Thyroid gland (tissue), 4 donors: ENCODE results near the gene GRIN2A.

Source experiments
- POLR2A ChIP-seq, 2 donors: fragments of 450-650 bp; IDR thresholded peaks; one replicate each; pipeline ENCODE4 v1.6.1; 2017; ENCODE audit warnings: antibody characterized with exemption in 2 of 2, mild to moderate bottlenecking in 2 of 2, moderate library complexity in 1 of 2
- TF ChIP-seq, protein P1 (sequence below), 6 experiments: fragments of 200-600 bp in 3 of 6; fragments of 450-650 bp in 3 of 6; sonication (generic) in 3 of 6; IDR thresholded peaks; one replicate each; pipeline ENCODE4 v1.5.1; 2016 to 2019; ENCODE audit warnings: antibody characterized with exemption in 6 of 6, mild to moderate bottlenecking in 2 of 6, inconsistent platforms in 1 of 6, moderate library complexity in 1 of 6

DNA sequence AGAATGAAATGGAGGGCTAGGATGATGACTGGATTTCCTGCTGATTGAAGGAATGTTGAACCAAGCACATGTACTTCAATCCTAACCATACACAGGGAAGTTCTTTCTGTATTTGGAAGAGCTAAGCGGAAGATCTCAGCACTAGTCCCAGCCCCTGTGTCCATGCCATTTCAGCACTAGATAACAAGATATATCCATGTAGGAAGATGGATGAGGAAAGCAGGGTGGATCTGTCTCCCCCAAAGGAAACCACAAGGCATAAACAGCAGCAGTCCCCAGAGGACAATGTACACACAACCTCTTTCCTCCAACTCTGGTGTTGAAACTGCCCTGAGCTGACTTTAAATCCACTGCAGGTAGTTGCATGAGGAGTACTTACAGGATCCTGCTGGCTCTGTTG, 75.1 kb downstream of the GRIN2A start:
- TF ChIP-seq, protein P1, sequence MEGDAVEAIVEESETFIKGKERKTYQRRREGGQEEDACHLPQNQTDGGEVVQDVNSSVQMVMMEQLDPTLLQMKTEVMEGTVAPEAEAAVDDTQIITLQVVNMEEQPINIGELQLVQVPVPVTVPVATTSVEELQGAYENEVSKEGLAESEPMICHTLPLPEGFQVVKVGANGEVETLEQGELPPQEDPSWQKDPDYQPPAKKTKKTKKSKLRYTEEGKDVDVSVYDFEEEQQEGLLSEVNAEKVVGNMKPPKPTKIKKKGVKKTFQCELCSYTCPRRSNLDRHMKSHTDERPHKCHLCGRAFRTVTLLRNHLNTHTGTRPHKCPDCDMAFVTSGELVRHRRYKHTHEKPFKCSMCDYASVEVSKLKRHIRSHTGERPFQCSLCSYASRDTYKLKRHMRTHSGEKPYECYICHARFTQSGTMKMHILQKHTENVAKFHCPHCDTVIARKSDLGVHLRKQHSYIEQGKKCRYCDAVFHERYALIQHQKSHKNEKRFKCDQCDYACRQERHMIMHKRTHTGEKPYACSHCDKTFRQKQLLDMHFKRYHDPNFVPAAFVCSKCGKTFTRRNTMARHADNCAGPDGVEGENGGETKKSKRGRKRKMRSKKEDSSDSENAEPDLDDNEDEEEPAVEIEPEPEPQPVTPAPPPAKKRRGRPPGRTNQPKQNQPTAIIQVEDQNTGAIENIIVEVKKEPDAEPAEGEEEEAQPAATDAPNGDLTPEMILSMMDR (IDR thresholded peaks at IDR 0.05): no peak
- no peak for TF ChIP-seq POLR2A (IDR thresholded peaks at IDR 0.05)
